ENCODE data around the gene RSBN1. TPM values are rescaled to one million over a fixed set of nuclear protein-coding genes. Genes with fewer than 3 reads are reported as not detected.
A peak's percentile ranks its signal among the peaks of the same experiment; 100 is the strongest.

The RSBN1 gene
- total and polyA plus RNA-seq, 9 of the 15 experiments (the other 6 are each of a cell fraction or from before 2014, with no cell fraction given): 4.5 to 24.3 (median 13.0) TPM

DNA sequence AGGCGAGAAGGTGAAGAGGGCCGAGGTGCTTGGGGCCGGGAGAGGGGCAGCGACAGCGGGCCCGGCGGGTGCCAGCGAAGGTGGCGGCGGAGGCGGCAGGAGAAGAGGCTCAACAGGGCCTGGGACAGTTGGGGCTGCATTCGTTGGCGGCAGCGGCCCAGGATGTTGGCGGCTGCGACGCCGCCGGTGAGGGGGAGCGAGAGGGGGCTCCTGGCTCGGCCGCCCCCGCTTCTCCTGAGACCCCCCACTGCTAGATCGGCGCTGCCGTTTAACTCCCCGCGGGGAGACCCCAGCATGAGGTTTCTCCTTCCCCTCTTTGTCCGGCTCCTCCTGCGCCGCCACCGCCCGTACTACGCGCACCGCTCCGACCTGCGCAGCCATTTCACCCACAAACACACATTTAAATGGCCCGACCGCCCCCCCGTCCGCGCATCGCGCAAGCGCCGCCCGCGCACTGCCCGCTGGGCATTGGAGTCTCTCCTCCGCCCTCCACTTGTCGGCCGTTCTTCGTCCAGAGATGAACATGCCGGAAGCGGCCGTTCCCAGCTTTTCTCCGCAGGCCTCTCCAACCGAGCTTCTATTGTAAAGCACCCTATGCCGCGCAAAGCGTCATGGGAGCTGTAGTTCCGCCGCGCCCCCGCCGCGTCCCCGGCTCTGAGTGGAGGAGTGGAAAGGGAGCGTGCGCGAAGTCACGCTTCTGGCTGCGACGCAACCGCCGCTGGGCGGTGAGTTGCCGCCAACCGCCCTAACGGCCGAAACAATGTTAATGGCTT is at the start of gene RSBN1 (continued):
- TF ChIP-seq NFIX (CRISPR knock-in tag; IDR thresholded peaks at IDR 0.05; ENCODE audit: low read depth) (no peak), CBX1 (IDR thresholded peaks at IDR 0.05; ENCODE audit: low read depth) (peak; percentile 82; the same call in 1 of the 2 replicates), MECOM (CRISPR knock-in tag; IDR thresholded peaks at IDR 0.05) (no peak), DPF2 (IDR thresholded peaks at IDR 0.05) (no peak), ZNF699 (CRISPR knock-in tag; IDR thresholded peaks at IDR 0.05; ENCODE audit: insufficient replicate concordance) (no peak), FIP1L1 (IDR thresholded peaks at IDR 0.05; ENCODE audit: low read depth, low read length, poor library complexity, severe bottlenecking) (peak; percentile 94), ZNF551 (CRISPR knock-in tag; IDR thresholded peaks at IDR 0.05) (no peak), XRCC4 (IDR thresholded peaks at IDR 0.05; ENCODE audit: extremely low read depth, insufficient read depth, insufficient read length) (no peak), NR2C2 (CRISPR knock-in tag; IDR thresholded peaks at IDR 0.05) (no peak), NR2C2 (tag; IDR thresholded peaks at IDR 0.05) (peak; percentile 89), RFX7 (CRISPR knock-in tag; IDR thresholded peaks at IDR 0.05) (no peak), HNRNPUL1 (IDR thresholded peaks at IDR 0.05; ENCODE audit: low read length) (no peak), SP1 (CRISPR knock-in tag; IDR thresholded peaks at IDR 0.05) (peak; percentile 7; the same call in 1 of the 2 replicates), NELFE (IDR thresholded peaks at IDR 0.05; ENCODE audit: insufficient read depth, insufficient read length) (no peak), LARP7 (IDR thresholded peaks at IDR 0.05) (no peak), HLTF (IDR thresholded peaks at IDR 0.05) (no peak), XRCC3 (IDR thresholded peaks at IDR 0.05) (no peak), POLR2B (IDR thresholded peaks at IDR 0.05; ENCODE audit: low read depth, partially characterized antibody) (peak; percentile 88), TCFL5 (CRISPR knock-in tag; conservative IDR thresholded peaks at IDR 0.05) (no peak), CAMTA2 (CRISPR knock-in tag; conservative IDR thresholded peaks at IDR 0.05) (no peak), TCF3 (CRISPR knock-in tag; IDR thresholded peaks at IDR 0.05) (peak; percentile 60; the same call in 1 of the 2 replicates), MED1 (CRISPR knock-in tag; IDR thresholded peaks at IDR 0.05; ENCODE audit: borderline replicate concordance) (no peak), TEAD1 (CRISPR knock-in tag; IDR thresholded peaks at IDR 0.05) (no peak; a peak in 1 of 4 replicates), KLF1 (tag; IDR thresholded peaks at IDR 0.05) (peak; percentile 88), NCOR1 (IDR thresholded peaks at IDR 0.05) (peak; percentile 46), NFE2 (IDR thresholded peaks at IDR 0.05; ENCODE audit: low read depth) (peak; percentile 62; the same call in 1 of the 2 replicates)
- TF ChIP-seq, protein P1, sequence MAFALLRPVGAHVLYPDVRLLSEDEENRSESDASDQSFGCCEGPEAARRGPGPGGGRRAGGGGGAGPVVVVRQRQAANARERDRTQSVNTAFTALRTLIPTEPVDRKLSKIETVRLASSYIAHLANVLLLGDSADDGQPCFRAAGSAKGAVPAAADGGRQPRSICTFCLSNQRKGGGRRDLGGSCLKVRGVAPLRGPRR (CRISPR knock-in tag; IDR thresholded peaks at IDR 0.05): no peak
- TF ChIP-seq, protein P2, sequence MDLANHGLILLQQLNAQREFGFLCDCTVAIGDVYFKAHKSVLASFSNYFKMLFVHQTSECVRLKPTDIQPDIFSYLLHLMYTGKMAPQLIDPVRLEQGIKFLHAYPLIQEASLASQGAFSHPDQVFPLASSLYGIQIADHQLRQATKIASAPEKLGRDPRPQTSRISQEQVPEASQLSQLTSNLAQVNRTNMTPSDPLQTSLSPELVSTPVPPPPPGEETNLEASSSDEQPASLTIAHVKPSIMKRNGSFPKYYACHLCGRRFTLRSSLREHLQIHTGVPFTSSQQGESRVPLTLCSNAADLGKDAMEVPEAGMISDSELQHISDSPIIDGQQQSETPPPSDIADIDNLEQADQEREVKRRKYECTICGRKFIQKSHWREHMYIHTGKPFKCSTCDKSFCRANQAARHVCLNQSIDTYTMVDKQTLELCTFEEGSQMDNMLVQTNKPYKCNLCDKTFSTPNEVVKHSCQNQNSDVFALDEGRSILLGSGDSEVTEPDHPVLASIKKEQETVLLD (IDR thresholded peaks at IDR 0.05): peak; percentile 92
- TF ChIP-seq, protein P3, sequence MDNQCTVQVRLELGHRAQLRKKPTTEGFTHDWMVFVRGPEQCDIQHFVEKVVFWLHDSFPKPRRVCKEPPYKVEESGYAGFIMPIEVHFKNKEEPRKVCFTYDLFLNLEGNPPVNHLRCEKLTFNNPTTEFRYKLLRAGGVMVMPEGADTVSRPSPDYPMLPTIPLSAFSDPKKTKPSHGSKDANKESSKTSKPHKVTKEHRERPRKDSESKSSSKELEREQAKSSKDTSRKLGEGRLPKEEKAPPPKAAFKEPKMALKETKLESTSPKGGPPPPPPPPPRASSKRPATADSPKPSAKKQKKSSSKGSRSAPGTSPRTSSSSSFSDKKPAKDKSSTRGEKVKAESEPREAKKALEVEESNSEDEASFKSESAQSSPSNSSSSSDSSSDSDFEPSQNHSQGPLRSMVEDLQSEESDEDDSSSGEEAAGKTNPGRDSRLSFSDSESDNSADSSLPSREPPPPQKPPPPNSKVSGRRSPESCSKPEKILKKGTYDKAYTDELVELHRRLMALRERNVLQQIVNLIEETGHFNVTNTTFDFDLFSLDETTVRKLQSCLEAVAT (IDR thresholded peaks at IDR 0.05): peak in 1 of 2 experiments; percentile 12; a peak in 2 of 4 replicates
